ENCODE data around the gene NCAPD3.

DNA sequence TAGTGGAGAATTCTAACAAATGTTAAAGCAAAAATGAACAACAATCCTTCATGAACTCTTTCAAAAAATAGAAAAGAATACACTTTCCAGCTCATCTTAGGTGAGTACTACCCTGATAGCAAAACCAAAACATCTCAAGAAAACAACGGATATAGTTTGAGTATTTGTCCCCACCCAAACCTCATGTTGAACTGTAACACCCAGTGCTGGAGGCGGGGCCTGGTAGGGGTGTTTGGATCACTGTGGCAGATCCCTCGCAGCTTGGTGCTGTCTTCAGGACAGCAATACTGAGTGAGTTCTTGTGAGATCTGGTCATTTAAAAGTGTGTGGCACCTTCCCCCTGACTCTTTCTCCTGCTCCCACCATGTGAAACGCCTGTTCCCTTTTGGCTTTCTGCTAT is 27.0 kb downstream of the NCAPD3 start:
- TF ChIP-seq, protein P1, sequence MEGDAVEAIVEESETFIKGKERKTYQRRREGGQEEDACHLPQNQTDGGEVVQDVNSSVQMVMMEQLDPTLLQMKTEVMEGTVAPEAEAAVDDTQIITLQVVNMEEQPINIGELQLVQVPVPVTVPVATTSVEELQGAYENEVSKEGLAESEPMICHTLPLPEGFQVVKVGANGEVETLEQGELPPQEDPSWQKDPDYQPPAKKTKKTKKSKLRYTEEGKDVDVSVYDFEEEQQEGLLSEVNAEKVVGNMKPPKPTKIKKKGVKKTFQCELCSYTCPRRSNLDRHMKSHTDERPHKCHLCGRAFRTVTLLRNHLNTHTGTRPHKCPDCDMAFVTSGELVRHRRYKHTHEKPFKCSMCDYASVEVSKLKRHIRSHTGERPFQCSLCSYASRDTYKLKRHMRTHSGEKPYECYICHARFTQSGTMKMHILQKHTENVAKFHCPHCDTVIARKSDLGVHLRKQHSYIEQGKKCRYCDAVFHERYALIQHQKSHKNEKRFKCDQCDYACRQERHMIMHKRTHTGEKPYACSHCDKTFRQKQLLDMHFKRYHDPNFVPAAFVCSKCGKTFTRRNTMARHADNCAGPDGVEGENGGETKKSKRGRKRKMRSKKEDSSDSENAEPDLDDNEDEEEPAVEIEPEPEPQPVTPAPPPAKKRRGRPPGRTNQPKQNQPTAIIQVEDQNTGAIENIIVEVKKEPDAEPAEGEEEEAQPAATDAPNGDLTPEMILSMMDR (IDR thresholded peaks at IDR 0.05): no peak
- no peak for TF ChIP-seq POLR2A (IDR thresholded peaks at IDR 0.05)

Data from esophagus squamous epithelium (tissue), 4 donors.